GM21526 (cell line): ENCODE measurements around the gene MINDY4.

Experiments used
- ATAC-seq: cut with Tn5 transposase; IDR thresholded peaks from one replicate; pipeline ENCODE4 v1.9.1; 2021; ENCODE audit warnings: moderate library complexity; ENCODE audit not compliant: unreplicated experiment, low FRiP score

MINDY4 gene

GRCh38 chr7:30771174-30771879 lies at the start of gene MINDY4:
Gene MINDY4 (plus strand): TSS chr7:30771417. CDS start chr7:30771494, 77 bp downstream.
- ATAC-seq: peak; percentile 92

GRCh38 chr7:30722187-30722586 lies 49.0 kb upstream of the MINDY4 start:
- no peak for ATAC-seq

GRCh38 chr7:30722671-30723070 lies 48.5 kb upstream of the MINDY4 start:
- no peak for ATAC-seq

GRCh38 chr7:30723776-30724175 lies 47.4 kb upstream of the MINDY4 start:
- ATAC-seq: no peak

GRCh38 chr7:30726296-30727006 lies 44.8 kb upstream of the MINDY4 start:
- no peak for ATAC-seq

GRCh38 chr7:30727061-30727945 lies 43.9 kb upstream of the MINDY4 start:
- no peak for ATAC-seq

GRCh38 chr7:30728591-30729100 lies 42.6 kb upstream of the MINDY4 start:
- no peak for ATAC-seq

- ATAC-seq: no peak
Observed at GRCh38 chr7:30729642-30730041, 41.6 kb upstream of the MINDY4 start.

GRCh38 chr7:30730097-30730496 lies 41.1 kb upstream of the MINDY4 start:
- no peak for ATAC-seq

GRCh38 chr7:30730996-30731395 lies 40.2 kb upstream of the MINDY4 start:
- ATAC-seq: no peak

- ATAC-seq: no peak
Observed at GRCh38 chr7:30731581-30731980, 39.6 kb upstream of the MINDY4 start.

- no peak for ATAC-seq
Observed at GRCh38 chr7:30732606-30733005, 38.6 kb upstream of the MINDY4 start.

- no peak for ATAC-seq
Observed at GRCh38 chr7:30733216-30733615, 38.0 kb upstream of the MINDY4 start.

GRCh38 chr7:30733691-30734090 lies 37.5 kb upstream of the MINDY4 start:
- no peak for ATAC-seq

- ATAC-seq: no peak
Observed at GRCh38 chr7:30734497-30734896, 36.7 kb upstream of the MINDY4 start.

- ATAC-seq: no peak
Observed at GRCh38 chr7:30735631-30736030, 35.6 kb upstream of the MINDY4 start.

- no peak for ATAC-seq
Observed at GRCh38 chr7:30736291-30736690, 34.9 kb upstream of the MINDY4 start.

GRCh38 chr7:30738026-30738915 lies 32.9 kb upstream of the MINDY4 start:
- no peak for ATAC-seq

GRCh38 chr7:30739691-30740090 lies 31.5 kb upstream of the MINDY4 start:
- no peak for ATAC-seq
